ENCODE results near the gene MRPL23.

The MRPL23 gene

GRCh38 chr11:1946812-1947484, at the start of gene MRPL23:
MRPL23 (plus strand) TSS chr11:1947332; CDS start chr11:1947363, 31 bp downstream.
- Histone ChIP-seq H3K9ac (ENCODE audit: low read length in 5 of 5) (no peak within 1 kb of the TSS), H3K9me3 (ENCODE audit: control insufficient read depth in 5 of 5, low read length in 5 of 5) (no peaks in the 10 kb centered on the region), H3K36me3 (ENCODE audit: control insufficient read depth in 5 of 5, insufficient read depth in 5 of 5, low read length in 5 of 5) (no peaks in the 10 kb centered on the region)

GRCh38 chr11:1899090-1899489, 48.0 kb upstream of the MRPL23 start:
- no peak overlapping the region for H3K4me3 ChIP-seq (ENCODE audit: low read depth in 1 of 5, low read length in 5 of 5)
- no peak overlapping the region for H3K9ac ChIP-seq (ENCODE audit: low read length in 5 of 5)
- peaks cover 0 to under 1% (median 0%) of the 10 kb centered on the region in 5 donors for H3K9me3 ChIP-seq (ENCODE audit: control insufficient read depth in 5 of 5, low read length in 5 of 5)
- H3K4me1 ChIP-seq (ENCODE audit: control insufficient read depth in 5 of 5, insufficient read depth in 5 of 5, low read length in 5 of 5) = peaks cover 0 to 9% (median 0%) of the 10 kb centered on the region in 5 donors
- H3K27me3 ChIP-seq (ENCODE audit: control insufficient read depth in 5 of 5, insufficient read depth in 4 of 5, low read length in 5 of 5) = peaks cover 0 to 1% (median 0%) of the 10 kb centered on the region in 5 donors
- no peaks in the 10 kb centered on the region for H3K36me3 ChIP-seq (ENCODE audit: control insufficient read depth in 5 of 5, insufficient read depth in 5 of 5, low read length in 5 of 5)
- no peak overlapping the region for H3K27ac ChIP-seq (ENCODE audit: low read depth, low read length)

More at GRCh38 chr11:1946812-1947484, at the start of gene MRPL23:
- H3K4me1 ChIP-seq (ENCODE audit: control insufficient read depth in 5 of 5, insufficient read depth in 5 of 5, low read length in 5 of 5) = peaks cover 0 to 20% (median 13%) of the 10 kb centered on the region in 5 donors
- H3K4me3 ChIP-seq (ENCODE audit: low read depth in 1 of 5, low read length in 5 of 5) = no peak within 1 kb of the TSS
- peaks cover 0 to 3% (median 0%) of the 10 kb centered on the region in 5 donors for H3K27me3 ChIP-seq (ENCODE audit: control insufficient read depth in 5 of 5, insufficient read depth in 4 of 5, low read length in 5 of 5)
- H3K27ac ChIP-seq (ENCODE audit: low read depth, low read length) = no peak within 1 kb of the TSS

- Histone ChIP-seq H3K4me1 (ENCODE audit: control insufficient read depth in 5 of 5, insufficient read depth in 5 of 5, low read length in 5 of 5) (peaks cover 0 to 9% (median 0%) of the 10 kb centered on the region in 5 donors), H3K27me3 (ENCODE audit: control insufficient read depth in 5 of 5, insufficient read depth in 4 of 5, low read length in 5 of 5) (no peaks in the 10 kb centered on the region), H3K9ac (ENCODE audit: low read length in 5 of 5) (no peak overlapping the region), H3K36me3 (ENCODE audit: control insufficient read depth in 5 of 5, insufficient read depth in 5 of 5, low read length in 5 of 5) (no peaks in the 10 kb centered on the region), H3K4me3 (ENCODE audit: low read depth in 1 of 5, low read length in 5 of 5) (no peak overlapping the region), H3K27ac (ENCODE audit: low read depth, low read length) (no peak overlapping the region), H3K9me3 (ENCODE audit: control insufficient read depth in 5 of 5, low read length in 5 of 5) (no peaks in the 10 kb centered on the region)
Measured at GRCh38 chr11:1899686-1900085, 47.4 kb upstream of the MRPL23 start.

GRCh38 chr11:1906181-1906580, 41.0 kb upstream of the MRPL23 start:
- Histone ChIP-seq H3K9ac (ENCODE audit: low read length in 5 of 5) (peak overlapping the region in 1 of 5 donors; percentile 44), H3K4me1 (ENCODE audit: control insufficient read depth in 5 of 5, insufficient read depth in 5 of 5, low read length in 5 of 5) (peaks cover 6 to 45% (median 21%) of the 10 kb centered on the region in 5 donors), H3K27me3 (ENCODE audit: control insufficient read depth in 5 of 5, insufficient read depth in 4 of 5, low read length in 5 of 5) (peaks cover 0 to 15% (median 4%) of the 10 kb centered on the region in 5 donors), H3K27ac (ENCODE audit: low read depth, low read length) (peak overlapping the region; percentile 73), H3K9me3 (ENCODE audit: control insufficient read depth in 5 of 5, low read length in 5 of 5) (no peaks in the 10 kb centered on the region), H3K4me3 (ENCODE audit: low read depth in 1 of 5, low read length in 5 of 5) (no peak overlapping the region), H3K36me3 (ENCODE audit: control insufficient read depth in 5 of 5, insufficient read depth in 5 of 5, low read length in 5 of 5) (no peaks in the 10 kb centered on the region)

- H3K9me3 ChIP-seq (ENCODE audit: control insufficient read depth in 5 of 5, low read length in 5 of 5) = no peaks in the 10 kb centered on the region
- no peak overlapping the region for H3K4me3 ChIP-seq (ENCODE audit: low read depth in 1 of 5, low read length in 5 of 5)
- peaks cover 0 to 15% (median 4%) of the 10 kb centered on the region in 5 donors for H3K27me3 ChIP-seq (ENCODE audit: control insufficient read depth in 5 of 5, insufficient read depth in 4 of 5, low read length in 5 of 5)
- peak overlapping the region; percentile 73 for H3K27ac ChIP-seq (ENCODE audit: low read depth, low read length)
- H3K36me3 ChIP-seq (ENCODE audit: control insufficient read depth in 5 of 5, insufficient read depth in 5 of 5, low read length in 5 of 5) = no peaks in the 10 kb centered on the region
- peaks cover 6 to 49% (median 21%) of the 10 kb centered on the region in 5 donors for H3K4me1 ChIP-seq (ENCODE audit: control insufficient read depth in 5 of 5, insufficient read depth in 5 of 5, low read length in 5 of 5)
- H3K9ac ChIP-seq (ENCODE audit: low read length in 5 of 5) = peak overlapping the region in 1 of 5 donors; percentile 49
Measured at GRCh38 chr11:1906611-1907423, 40.3 kb upstream of the MRPL23 start.

GRCh38 chr11:1908618-1909017, 38.5 kb upstream of the MRPL23 start:
- no peak overlapping the region for H3K4me3 ChIP-seq (ENCODE audit: low read depth in 1 of 5, low read length in 5 of 5)
- peaks cover 0 to 15% (median 4%) of the 10 kb centered on the region in 5 donors for H3K27me3 ChIP-seq (ENCODE audit: control insufficient read depth in 5 of 5, insufficient read depth in 4 of 5, low read length in 5 of 5)
- H3K27ac ChIP-seq (ENCODE audit: low read depth, low read length) = peak overlapping the region; percentile 73
- peaks cover 6 to 62% (median 21%) of the 10 kb centered on the region in 5 donors for H3K4me1 ChIP-seq (ENCODE audit: control insufficient read depth in 5 of 5, insufficient read depth in 5 of 5, low read length in 5 of 5)
- H3K9ac ChIP-seq (ENCODE audit: low read length in 5 of 5) = peak overlapping the region in 1 of 5 donors; percentile 14
- H3K36me3 ChIP-seq (ENCODE audit: control insufficient read depth in 5 of 5, insufficient read depth in 5 of 5, low read length in 5 of 5) = no peaks in the 10 kb centered on the region
- no peaks in the 10 kb centered on the region for H3K9me3 ChIP-seq (ENCODE audit: control insufficient read depth in 5 of 5, low read length in 5 of 5)

GRCh38 chr11:1909524-1909923, 37.6 kb upstream of the MRPL23 start:
- Histone ChIP-seq H3K4me3 (ENCODE audit: low read depth in 1 of 5, low read length in 5 of 5) (no peak overlapping the region), H3K4me1 (ENCODE audit: control insufficient read depth in 5 of 5, insufficient read depth in 5 of 5, low read length in 5 of 5) (peaks cover 6 to 72% (median 21%) of the 10 kb centered on the region in 5 donors), H3K36me3 (ENCODE audit: control insufficient read depth in 5 of 5, insufficient read depth in 5 of 5, low read length in 5 of 5) (no peaks in the 10 kb centered on the region), H3K27me3 (ENCODE audit: control insufficient read depth in 5 of 5, insufficient read depth in 4 of 5, low read length in 5 of 5) (peaks cover 0 to 15% (median 4%) of the 10 kb centered on the region in 5 donors), H3K9ac (ENCODE audit: low read length in 5 of 5) (no peak overlapping the region), H3K27ac (ENCODE audit: low read depth, low read length) (peak overlapping the region; percentile 73), H3K9me3 (ENCODE audit: control insufficient read depth in 5 of 5, low read length in 5 of 5) (no peaks in the 10 kb centered on the region)

GRCh38 chr11:1912289-1912878, 34.7 kb upstream of the MRPL23 start:
- no peak overlapping the region for H3K27ac ChIP-seq (ENCODE audit: low read depth, low read length)
- H3K36me3 ChIP-seq (ENCODE audit: control insufficient read depth in 5 of 5, insufficient read depth in 5 of 5, low read length in 5 of 5) = no peaks in the 10 kb centered on the region
- no peak overlapping the region for H3K9ac ChIP-seq (ENCODE audit: low read length in 5 of 5)
- no peaks in the 10 kb centered on the region for H3K9me3 ChIP-seq (ENCODE audit: control insufficient read depth in 5 of 5, low read length in 5 of 5)
- H3K4me1 ChIP-seq (ENCODE audit: control insufficient read depth in 5 of 5, insufficient read depth in 5 of 5, low read length in 5 of 5) = peaks cover 4 to 67% (median 16%) of the 10 kb centered on the region in 5 donors
- no peak overlapping the region for H3K4me3 ChIP-seq (ENCODE audit: low read depth in 1 of 5, low read length in 5 of 5)
- peaks cover 0 to 4% (median 0%) of the 10 kb centered on the region in 5 donors for H3K27me3 ChIP-seq (ENCODE audit: control insufficient read depth in 5 of 5, insufficient read depth in 4 of 5, low read length in 5 of 5)

GRCh38 chr11:1913271-1914060, 33.7 kb upstream of the MRPL23 start:
- no peak overlapping the region for H3K9ac ChIP-seq (ENCODE audit: low read length in 5 of 5)
- H3K36me3 ChIP-seq (ENCODE audit: control insufficient read depth in 5 of 5, insufficient read depth in 5 of 5, low read length in 5 of 5) = no peaks in the 10 kb centered on the region
- H3K27ac ChIP-seq (ENCODE audit: low read depth, low read length) = no peak overlapping the region
- no peaks in the 10 kb centered on the region for H3K9me3 ChIP-seq (ENCODE audit: control insufficient read depth in 5 of 5, low read length in 5 of 5)
- peaks cover 0 to 7% (median 2%) of the 10 kb centered on the region in 5 donors for H3K27me3 ChIP-seq (ENCODE audit: control insufficient read depth in 5 of 5, insufficient read depth in 4 of 5, low read length in 5 of 5)
- H3K4me3 ChIP-seq (ENCODE audit: low read depth in 1 of 5, low read length in 5 of 5) = no peak overlapping the region
- H3K4me1 ChIP-seq (ENCODE audit: control insufficient read depth in 5 of 5, insufficient read depth in 5 of 5, low read length in 5 of 5) = peaks cover 0 to 68% (median 24%) of the 10 kb centered on the region in 5 donors

Data from subcutaneous abdominal adipose tissue (tissue), 5 donors.